NCI-H1436 (cell line): ENCODE measurements around the gene GMDS.
A peak's percentile ranks its signal among the peaks of the same experiment; 100 is the strongest.

Experiments used
- DNase-seq: peaks from one replicate; lab custom pipeline; 2025; lab: John Stamatoyannopoulos, UW

GMDS gene

GRCh38 chr6:2035826-2036709, 209.3 kb downstream of the GMDS start:
- no peak for DNase-seq

GRCh38 chr6:2035046-2035445, 210.4 kb downstream of the GMDS start:
- no peak for DNase-seq

- no peak for DNase-seq
Observed at GRCh38 chr6:2034256-2034655, 211.1 kb downstream of the GMDS start.

GRCh38 chr6:2033544-2033943, 211.9 kb downstream of the GMDS start:
- DNase-seq, result no peak

- no peak for DNase-seq
Observed at GRCh38 chr6:2030682-2031244, 214.6 kb downstream of the GMDS start.

- no peak for DNase-seq
Observed at GRCh38 chr6:2029952-2030351, 215.5 kb downstream of the GMDS start.

- DNase-seq, result no peak
Observed at GRCh38 chr6:2029130-2029794, 216.1 kb downstream of the GMDS start.

GRCh38 chr6:2028457-2029038, 216.9 kb downstream of the GMDS start:
- peak; percentile 42 for DNase-seq

- DNase-seq, result no peak
Observed at GRCh38 chr6:2026133-2026532, 219.3 kb downstream of the GMDS start.

- peak; percentile 54 for DNase-seq
Observed at GRCh38 chr6:2021713-2022125, 223.7 kb downstream of the GMDS start.

- peak; percentile 24 for DNase-seq
Observed at GRCh38 chr6:2020909-2021308, 224.5 kb downstream of the GMDS start.

- DNase-seq, result no peak
Observed at GRCh38 chr6:2019051-2019450, 226.4 kb downstream of the GMDS start.

GRCh38 chr6:2016040-2016439, 229.4 kb downstream of the GMDS start:
- DNase-seq, result no peak

- DNase-seq, result no peak
Observed at GRCh38 chr6:2008383-2008976, 236.9 kb downstream of the GMDS start.

GRCh38 chr6:2007165-2007564, 238.2 kb downstream of the GMDS start:
- DNase-seq, result no peak

GRCh38 chr6:2004888-2005287, 240.5 kb downstream of the GMDS start:
- no peak for DNase-seq

- no peak for DNase-seq
Observed at GRCh38 chr6:2000962-2001361, 244.4 kb downstream of the GMDS start.

- no peak for DNase-seq
Observed at GRCh38 chr6:1997702-1998101, 247.7 kb downstream of the GMDS start.

GRCh38 chr6:1995636-1996035, 249.8 kb downstream of the GMDS start:
- DNase-seq, result no peak

- DNase-seq, result no peak
Observed at GRCh38 chr6:1993042-1993441, 252.4 kb downstream of the GMDS start.

- DNase-seq, result no peak
Observed at GRCh38 chr6:1991332-1991878, 254.0 kb downstream of the GMDS start.

- no peak for DNase-seq
Observed at GRCh38 chr6:1988843-1989242, 256.6 kb downstream of the GMDS start.
